Tibial artery (tissue), 4 donors: ENCODE results near the gene CDNF.

ENCODE experiments used
- DNase-seq, 2 donors: peaks; one replicate each; pipeline ENCODE4 v3.0.0-alpha.2; 2019
- H3K27ac ChIP-seq, 2 donors: fragments of 200-600 bp; sonication (generic) in 1 of 2; 1 replicate in 1 of 2; 2 replicates in 1 of 2; pipeline ENCODE4 v1.5.1; 2018 to 2019; ENCODE audit warnings: mild to moderate bottlenecking in 1 of 2
- H3K27me3 ChIP-seq, 2 donors: fragments of 200-600 bp; sonication (generic) in 1 of 2; one replicate each; pipeline versions ENCODE4 v1.5.1 to v1.6.0; 2016 to 2019
- H3K36me3 ChIP-seq, 3 donors: fragments of 200-600 bp; sonication (generic) in 2 of 3; one replicate each; pipeline ENCODE4 v1.5.1; 2016 to 2019; ENCODE audit warnings: mild to moderate bottlenecking in 2 of 3
- H3K4me1 ChIP-seq, 4 donors: fragments of 200-600 bp; sonication (generic) in 2 of 4; 1 replicate in 3 of 4; 2 replicates in 1 of 4; pipeline ENCODE4 v1.5.1; 2016 to 2019
- H3K4me3 ChIP-seq, 2 donors: fragments of 200-600 bp; sonication (generic) in 1 of 2; 1 replicate in 1 of 2; 2 replicates in 1 of 2; pipeline ENCODE4 v1.5.1; 2018 to 2019; ENCODE audit warnings: mild to moderate bottlenecking in 2 of 2
- H3K9me3 ChIP-seq, 3 donors: fragments of 200-600 bp; sonication (generic) in 1 of 3; one replicate each; pipeline ENCODE4 v1.5.1; 2016 to 2019
- CTCF ChIP-seq, 2 experiments: fragments of 200-600 bp in 1 of 2; fragments of 450-650 bp in 1 of 2; IDR thresholded peaks; one replicate each; pipeline ENCODE4 v1.5.1; 2017 to 2019; ENCODE audit warnings: antibody characterized with exemption in 2 of 2, mild to moderate bottlenecking in 1 of 2, moderate library complexity in 1 of 2
- intact Hi-C: fragments of 100-400 bp; cut with DNase I; formaldehyde crosslinking; loops from one replicate; pipeline ENCODE4 v1.15.0; 2023; ENCODE audit warnings: low total_unique reads

Gene CDNF

GRCh38 chr10:14815681-14816080 is 22.2 kb downstream of the CDNF start:
- intact Hi-C loops, result no loop called here
- H3K9me3 ChIP-seq, result no peaks in the 10 kb centered on the region

DNA sequence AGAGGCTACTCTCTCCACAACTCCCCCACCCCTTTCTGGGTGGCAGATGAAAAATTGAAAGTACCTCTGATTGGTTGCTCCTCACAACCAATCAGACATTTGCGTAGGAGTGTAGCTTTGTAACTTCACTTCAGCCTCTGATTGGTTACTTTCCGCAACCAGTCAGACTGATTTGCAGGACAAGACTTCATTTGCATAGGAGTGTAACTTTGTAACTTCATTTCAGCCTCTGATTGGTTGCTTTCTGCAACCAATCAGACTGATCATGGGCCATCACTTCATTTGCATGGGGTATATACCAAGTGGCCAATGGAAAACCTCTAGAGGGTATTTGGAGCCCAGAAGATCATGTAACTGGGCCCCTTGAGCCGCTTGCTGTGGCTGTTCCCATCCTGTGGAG is 25.6 kb downstream of the CDNF start:
- intact Hi-C loops, result no loop called here
- H3K36me3 ChIP-seq, result no peaks in the 10 kb centered on the region
- no peaks in the 10 kb centered on the region for H3K9me3 ChIP-seq
- H3K27me3 ChIP-seq, result no peaks in the 10 kb centered on the region
- no peak overlapping the region for H3K27ac ChIP-seq
- H3K4me1 ChIP-seq, result no peaks in the 10 kb centered on the region
- H3K4me3 ChIP-seq, result no peak overlapping the region
- DNase-seq, result no peak
- TF ChIP-seq CTCF (IDR thresholded peaks at IDR 0.05), result no peak

More at GRCh38 chr10:14815681-14816080, 22.2 kb downstream of the CDNF start:
- no peak overlapping the region for H3K27ac ChIP-seq
- no peaks in the 10 kb centered on the region for H3K36me3 ChIP-seq
- no peak overlapping the region for H3K4me3 ChIP-seq
- no peaks in the 10 kb centered on the region for H3K27me3 ChIP-seq
- DNase-seq, result no peak
- no peak for TF ChIP-seq CTCF (IDR thresholded peaks at IDR 0.05)
- H3K4me1 ChIP-seq, result peaks cover 0 to 8% (median 2%) of the 10 kb centered on the region in 4 donors

- no peak for TF ChIP-seq CTCF (IDR thresholded peaks at IDR 0.05)
- no peak for DNase-seq
- intact Hi-C loops, result no loop called here
Measured at GRCh38 chr10:14810969-14811953, 26.6 kb downstream of the CDNF start.

DNA sequence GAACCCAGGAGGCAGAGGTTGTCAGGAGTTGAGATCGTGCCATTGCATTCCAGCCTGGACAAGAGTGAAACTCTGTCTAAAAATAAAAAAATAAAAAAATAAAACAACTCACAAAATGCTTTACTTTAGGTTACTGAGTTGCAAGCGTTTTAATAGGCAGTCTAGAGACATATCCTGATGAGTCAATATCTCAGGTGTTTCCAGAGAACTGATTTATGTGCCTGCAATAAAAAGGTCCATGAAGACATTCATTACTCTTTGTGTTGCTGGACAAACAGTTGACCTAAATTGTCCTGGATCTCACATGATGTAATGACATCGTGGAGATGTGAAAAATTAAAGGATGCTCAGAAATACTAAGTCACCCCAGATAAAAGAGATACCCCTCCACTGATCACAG is 31.5 kb downstream of the CDNF start:
- Histone ChIP-seq H3K9me3 (no peaks in the 10 kb centered on the region), H3K4me3 (no peak overlapping the region), H3K27me3 (no peaks in the 10 kb centered on the region), H3K4me1 (no peaks in the 10 kb centered on the region), H3K27ac (no peak overlapping the region), H3K36me3 (no peaks in the 10 kb centered on the region)
- no peak for DNase-seq
- intact Hi-C loops, result no loop called here
- TF ChIP-seq CTCF (IDR thresholded peaks at IDR 0.05), result no peak

More at GRCh38 chr10:14810969-14811953, 26.6 kb downstream of the CDNF start:
- H3K27ac ChIP-seq, result no peak overlapping the region
- no peaks in the 10 kb centered on the region for H3K9me3 ChIP-seq
- no peaks in the 10 kb centered on the region for H3K36me3 ChIP-seq
- H3K4me3 ChIP-seq, result no peak overlapping the region
- no peaks in the 10 kb centered on the region for H3K4me1 ChIP-seq
- H3K27me3 ChIP-seq, result no peaks in the 10 kb centered on the region

GRCh38 chr10:14803827-14804226 is 34.0 kb downstream of the CDNF start:
- Histone ChIP-seq H3K36me3 (no peaks in the 10 kb centered on the region), H3K4me3 (no peak overlapping the region), H3K4me1 (no peaks in the 10 kb centered on the region), H3K27me3 (no peaks in the 10 kb centered on the region), H3K9me3 (no peaks in the 10 kb centered on the region), H3K27ac (no peak overlapping the region)
- TF ChIP-seq CTCF (IDR thresholded peaks at IDR 0.05), result no peak
- intact Hi-C loops, result no loop called here
- DNase-seq, result no peak
